Measurements from ENCODE around the gene C19orf44. TPM values are rescaled to one million over a fixed set of nuclear protein-coding genes. Genes with fewer than 3 reads are reported as not detected.
A peak's percentile ranks its signal among the peaks of the same experiment; 100 is the strongest.

C19orf44 gene
- total RNA-seq, 2 experiments from 2014 or later = 0.78 to 1.0 TPM

- Mint-ChIP-seq H3K36me3 (ENCODE audit: low read depth) (peaks cover 3% of the 10 kb centered on the region), H3K4me3 (peak overlapping the region; percentile 77), H3K27me3 (no peaks in the 10 kb centered on the region), H3K4me1 (ENCODE audit: low read depth) (peaks cover 29% of the 10 kb centered on the region), H3K27ac (no peak overlapping the region), H3K9me3 (no peaks in the 10 kb centered on the region)
- no peaks in the 10 kb centered on the region for H3K9me3 ChIP-seq (ENCODE audit: control insufficient read depth in 1 of 2, insufficient read depth in 1 of 2, low read length in 2 of 2)
- no peaks in the 10 kb centered on the region for H3K36me3 ChIP-seq (ENCODE audit: insufficient read depth, low read length)
- TF ChIP-seq CTCF (IDR thresholded peaks at IDR 0.05) = no peak
- no peak for DNase-seq
- CTCF ChIA-PET = no interaction called here
- H3K4me1 ChIP-seq (ENCODE audit: insufficient read depth, low read length) = peaks cover 35% of the 10 kb centered on the region
- POLR2A ChIA-PET = interaction anchor here (0.5 kb wide), 1 partner anchor 159 kb away, joined by 3 read pairs; no protein-coding TSS in a partner anchor
- intact Hi-C loops (cut with DNase I, micrococcal nuclease) = loop anchor here in 1 of 2 experiments (5.0 kb wide), 1 partner anchor 276 kb away; the partner anchor contains the start of gene AP1M1
- H3K27me3 ChIP-seq (ENCODE audit: control insufficient read depth in 1 of 2, insufficient read depth in 2 of 2, low read length in 2 of 2) = no peaks in the 10 kb centered on the region
- no peak overlapping the region for H3K27ac ChIP-seq (ENCODE audit: low read depth in 1 of 2, low read length in 2 of 2)
- H3K4me3 ChIP-seq (ENCODE audit: low read length) = no peak overlapping the region
- ATAC-seq (ENCODE audit: poor library complexity) = no peak
These were observed 23.2 kb upstream of the C19orf44 start for GRCh38 chr19:16472992-16473391.

GRCh38 chr19:16473875-16474392, 22.3 kb upstream of the C19orf44 start:
- Histone ChIP-seq H3K27ac (ENCODE audit: low read depth in 1 of 2, low read length in 2 of 2) (no peak overlapping the region), H3K27me3 (ENCODE audit: control insufficient read depth in 1 of 2, insufficient read depth in 2 of 2, low read length in 2 of 2) (no peaks in the 10 kb centered on the region), H3K9me3 (ENCODE audit: control insufficient read depth in 1 of 2, insufficient read depth in 1 of 2, low read length in 2 of 2) (no peaks in the 10 kb centered on the region), H3K4me1 (ENCODE audit: insufficient read depth, low read length) (peaks cover 29% of the 10 kb centered on the region), H3K36me3 (ENCODE audit: insufficient read depth, low read length) (no peaks in the 10 kb centered on the region), H3K4me3 (ENCODE audit: low read length) (no peak overlapping the region)
- ChIA-PET POLR2A (no interaction called here), CTCF (no interaction called here)
- DNase-seq (no peak), ATAC-seq (ENCODE audit: poor library complexity) (no peak)
- peaks cover 23% of the 10 kb centered on the region for H3K4me1 Mint-ChIP-seq (ENCODE audit: low read depth)
- peaks cover 3% of the 10 kb centered on the region for H3K36me3 Mint-ChIP-seq (ENCODE audit: low read depth)
- intact Hi-C loops (cut with DNase I, micrococcal nuclease) = loop anchor here in 1 of 2 experiments (5.0 kb wide), 1 partner anchor 277 kb away; the partner anchor contains the start of gene AP1M1
- no peak overlapping the region for H3K27ac Mint-ChIP-seq
- no peak for TF ChIP-seq CTCF (IDR thresholded peaks at IDR 0.05)
- no peaks in the 10 kb centered on the region for H3K9me3 Mint-ChIP-seq
- peak overlapping the region; percentile 60 for H3K4me3 Mint-ChIP-seq
- H3K27me3 Mint-ChIP-seq = no peaks in the 10 kb centered on the region

- ATAC-seq (ENCODE audit: poor library complexity) (no peak), DNase-seq (no peak)
- no peak for TF ChIP-seq CTCF (IDR thresholded peaks at IDR 0.05)
- H3K27me3 ChIP-seq (ENCODE audit: control insufficient read depth in 1 of 2, insufficient read depth in 2 of 2, low read length in 2 of 2) = no peaks in the 10 kb centered on the region
- no peaks in the 10 kb centered on the region for H3K9me3 ChIP-seq (ENCODE audit: control insufficient read depth in 1 of 2, insufficient read depth in 1 of 2, low read length in 2 of 2)
- no peak overlapping the region for H3K4me3 ChIP-seq (ENCODE audit: low read length)
- no peaks in the 10 kb centered on the region for H3K9me3 Mint-ChIP-seq
- H3K36me3 Mint-ChIP-seq (ENCODE audit: low read depth) = no peaks in the 10 kb centered on the region
- H3K27me3 Mint-ChIP-seq = no peaks in the 10 kb centered on the region
- no peaks in the 10 kb centered on the region for H3K4me1 Mint-ChIP-seq (ENCODE audit: low read depth)
- H3K27ac Mint-ChIP-seq = no peak overlapping the region
- POLR2A ChIA-PET = no interaction called here
- H3K36me3 ChIP-seq (ENCODE audit: insufficient read depth, low read length) = no peaks in the 10 kb centered on the region
- H3K4me3 Mint-ChIP-seq = no peak overlapping the region
- intact Hi-C loops (cut with DNase I, micrococcal nuclease) = no loop called here
- no peak overlapping the region for H3K27ac ChIP-seq (ENCODE audit: low read depth in 1 of 2, low read length in 2 of 2)
- H3K4me1 ChIP-seq (ENCODE audit: insufficient read depth, low read length) = peaks cover 6% of the 10 kb centered on the region
- CTCF ChIA-PET = no interaction called here
These were observed 19.8 kb upstream of the C19orf44 start for GRCh38 chr19:16476401-16476800.
